Anterior cingulate cortex (tissue), 58 donors: ENCODE measurements around the gene EFCAB11.

Experiments
- DNase-seq, 58 donors: peaks; one replicate each; lab custom pipeline; 2025; lab: John Stamatoyannopoulos, UW

The EFCAB11 gene

DNA sequence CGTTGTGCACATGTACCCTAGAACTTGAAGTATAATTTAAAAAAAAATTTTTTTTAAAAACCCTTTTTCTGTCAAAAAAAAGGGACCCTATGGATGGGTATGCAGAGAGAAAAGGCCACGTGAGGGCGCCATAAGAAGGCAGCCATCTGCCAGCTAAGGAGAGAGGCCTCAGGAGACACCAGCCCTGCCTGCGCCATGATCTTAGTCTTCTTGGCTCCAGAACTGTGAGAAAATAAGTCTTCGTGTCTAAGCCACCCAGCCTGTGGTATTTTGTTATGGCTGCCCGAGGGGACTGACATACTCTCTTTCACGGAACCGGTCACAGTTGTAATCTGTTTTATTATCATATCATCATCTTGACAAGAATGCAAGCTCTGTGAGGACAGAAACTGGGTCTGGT is 174.8 kb downstream of the EFCAB11 start:
- no peak for DNase-seq

DNA sequence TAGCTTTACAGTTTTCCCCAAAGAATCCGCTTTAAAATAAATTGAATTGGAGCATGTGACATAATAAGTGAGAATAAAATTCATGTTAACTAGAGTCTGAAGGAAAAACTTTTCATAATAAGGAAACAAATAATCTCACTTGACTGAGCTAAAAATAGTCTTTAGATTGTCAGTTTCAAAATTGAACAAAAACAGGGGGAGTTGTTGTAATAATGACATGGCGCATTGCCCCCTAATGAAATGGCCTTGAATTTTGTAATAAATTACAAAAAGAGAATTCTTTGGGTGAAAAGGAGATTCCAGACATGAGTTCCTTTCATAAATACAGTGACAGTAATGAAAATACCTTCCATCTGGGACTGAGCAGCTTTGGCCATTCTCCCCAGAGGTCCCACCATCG is 178.6 kb downstream of the EFCAB11 start:
- DNase-seq = no peak

DNA sequence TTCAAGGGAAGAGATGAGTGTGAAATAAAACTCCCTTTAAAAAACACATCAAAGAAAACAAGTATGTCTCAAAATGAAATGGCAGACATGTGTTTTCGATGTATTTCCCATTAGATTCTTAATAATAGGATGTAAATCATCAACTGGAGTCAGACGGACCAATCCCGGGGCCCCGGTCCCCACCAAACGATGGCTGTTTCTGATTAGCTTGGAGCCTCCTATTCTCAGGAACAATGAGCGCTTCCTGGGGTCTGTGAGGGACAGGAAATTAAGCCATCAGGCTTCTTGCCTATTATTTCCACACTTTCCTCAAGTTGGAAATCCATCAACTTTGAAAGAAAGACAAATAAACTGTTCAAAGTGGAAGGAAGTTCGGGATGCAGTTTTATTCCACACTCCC is 179.4 kb downstream of the EFCAB11 start:
- no peak for DNase-seq

DNA sequence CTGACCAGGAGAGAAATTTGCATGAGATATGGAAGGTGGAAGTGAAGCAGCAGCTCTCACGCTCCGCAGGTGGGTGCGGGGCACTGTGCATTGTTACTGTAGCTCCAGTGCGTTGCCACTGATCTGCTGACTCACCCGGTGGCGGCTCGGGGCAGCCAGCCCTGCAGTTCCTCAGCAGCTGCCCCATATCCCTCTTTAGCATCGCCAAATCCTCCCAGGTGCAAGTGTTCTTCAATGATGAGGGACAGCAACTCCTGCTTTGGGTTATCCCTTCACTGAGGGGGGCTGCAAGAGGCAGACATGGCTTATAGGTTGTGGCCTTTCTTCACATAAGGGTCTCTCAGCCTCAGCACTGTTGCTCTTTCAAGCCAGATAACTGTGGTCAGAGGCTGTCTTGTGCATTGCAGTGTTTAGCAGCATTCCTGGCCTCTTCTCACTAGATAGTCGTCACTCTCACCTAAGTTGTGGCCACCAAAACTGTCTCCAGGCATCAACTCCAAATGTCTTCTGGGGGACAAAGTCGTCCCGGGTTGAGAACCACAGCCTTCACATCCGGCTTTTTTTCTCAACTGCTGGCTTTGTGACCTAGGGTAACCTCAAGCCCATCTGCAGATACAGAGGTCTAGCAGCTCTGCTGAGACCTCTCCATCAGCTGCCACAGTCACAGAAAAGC is 180.8 kb downstream of the EFCAB11 start:
- DNase-seq = peak in 2 of 58 donors; percentile 6 to 9

DNA sequence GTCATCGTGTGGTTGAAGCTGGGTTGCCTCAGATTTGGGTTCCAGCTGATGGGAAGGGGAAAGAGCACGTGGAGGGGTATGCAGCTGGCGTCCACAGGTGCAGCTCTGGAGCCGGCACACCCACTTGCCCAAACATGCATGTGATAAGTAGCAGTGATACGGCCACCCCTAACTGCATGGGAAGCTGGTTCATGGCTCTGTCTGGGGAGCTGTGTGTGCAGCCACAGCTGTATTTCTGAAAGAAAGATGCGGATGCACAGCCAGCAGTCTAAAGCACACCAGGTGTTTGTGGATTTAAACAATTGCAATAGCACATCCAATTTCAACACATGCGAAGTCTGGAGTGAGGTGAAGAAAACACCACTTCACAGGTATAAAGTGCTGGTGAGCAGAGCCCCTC is 181.4 kb downstream of the EFCAB11 start:
- no peak for DNase-seq

DNA sequence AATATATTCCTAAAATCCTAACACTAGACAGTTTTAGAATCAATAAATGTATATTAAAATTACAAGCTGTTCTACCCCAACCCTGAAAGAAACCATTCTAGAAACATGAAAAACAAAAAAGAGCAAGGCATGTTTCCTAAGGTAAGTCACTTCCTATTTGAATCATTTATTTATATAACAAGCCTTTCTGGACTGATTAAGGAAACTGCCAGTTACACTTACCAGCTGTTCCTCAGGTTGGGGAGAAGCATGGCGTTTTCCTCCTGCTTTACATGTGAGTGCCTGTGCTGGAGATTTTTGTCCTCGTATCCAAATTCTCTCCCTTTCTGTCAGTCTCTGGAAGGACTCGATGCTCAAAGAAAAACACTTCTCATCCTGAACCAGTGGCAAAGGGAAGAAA is 183.3 kb downstream of the EFCAB11 start:
- DNase-seq = no peak

DNA sequence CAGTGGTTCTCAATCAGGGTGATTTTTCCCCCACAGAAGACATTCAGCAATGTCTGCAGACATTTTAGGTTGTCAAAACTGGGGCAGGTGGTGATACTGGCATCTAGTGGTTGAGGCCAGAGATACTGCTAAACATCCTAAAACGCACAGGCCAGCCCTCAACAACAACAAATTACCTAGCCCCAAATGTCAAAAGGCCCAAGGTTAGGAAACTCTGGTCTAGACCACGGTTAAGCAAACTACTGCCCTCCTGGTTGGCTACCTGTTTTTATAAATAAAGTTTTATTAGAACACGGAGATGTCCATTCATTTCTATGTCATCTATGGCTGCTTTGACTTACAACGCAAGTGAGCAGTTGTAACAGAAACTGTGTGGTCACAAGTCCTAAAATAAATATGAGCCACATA is 186.7 kb downstream of the EFCAB11 start:
- peak in 3 of 58 donors; percentile 2 to 9 (median 4) for DNase-seq

DNA sequence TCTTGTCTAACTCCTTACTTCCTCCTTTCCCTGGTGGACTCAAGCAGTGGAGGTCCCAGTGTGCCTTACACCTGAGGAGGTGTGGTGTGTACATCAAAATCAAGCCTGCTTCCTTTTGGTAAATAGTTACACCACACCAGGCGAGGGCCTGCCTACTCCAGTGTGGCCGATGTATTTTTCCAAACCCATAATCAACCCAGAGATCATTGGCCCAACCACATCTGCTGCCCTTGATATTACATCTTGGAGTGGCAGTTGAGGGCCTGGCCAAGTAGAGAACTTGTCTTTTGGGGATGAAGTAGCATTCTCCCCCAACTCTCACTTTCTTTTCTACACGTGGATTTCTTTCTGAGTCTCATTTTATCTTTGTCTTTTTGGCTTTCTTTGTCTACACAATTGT is 187.4 kb downstream of the EFCAB11 start:
- DNase-seq = no peak

DNA sequence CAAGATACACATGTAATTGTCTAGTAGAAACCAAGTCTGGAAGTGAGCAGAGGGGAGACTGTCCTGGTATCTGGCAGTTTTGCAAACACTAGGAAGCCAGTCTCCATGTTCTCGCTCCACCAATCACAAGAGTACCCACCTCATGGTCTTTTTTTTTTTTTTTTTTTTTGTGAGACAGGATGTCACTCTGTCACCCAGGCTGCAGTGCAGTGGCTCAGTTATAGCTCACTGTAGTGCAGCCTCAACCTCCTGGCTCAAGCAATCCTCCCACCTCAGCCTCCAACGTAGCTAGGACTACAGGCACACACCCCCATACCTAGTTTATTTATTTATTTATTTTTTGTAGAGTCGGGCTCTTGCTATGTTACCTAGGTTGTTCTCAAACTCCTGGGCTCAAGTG is 189.2 kb downstream of the EFCAB11 start:
- DNase-seq = no peak

DNA sequence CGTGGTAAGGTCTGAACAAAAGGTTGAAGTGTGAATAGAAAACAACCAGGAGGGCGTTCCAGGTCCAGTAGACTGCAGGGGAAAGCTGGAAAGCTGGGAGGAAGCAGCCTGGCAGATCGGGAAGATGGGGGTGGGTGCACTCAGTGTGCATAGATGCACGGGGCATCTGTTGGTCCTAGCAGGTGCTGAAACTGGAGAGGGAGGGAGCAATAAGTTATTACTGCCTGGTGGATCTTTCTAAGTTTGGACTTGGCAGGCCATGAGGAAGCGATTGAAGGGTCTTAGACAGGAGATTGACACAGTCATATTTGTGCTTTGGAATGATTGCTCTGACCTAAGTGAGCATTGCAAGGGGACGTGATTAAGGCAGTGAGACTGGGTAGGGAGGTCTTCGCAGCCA is 194.4 kb downstream of the EFCAB11 start:
- DNase-seq = no peak

DNA sequence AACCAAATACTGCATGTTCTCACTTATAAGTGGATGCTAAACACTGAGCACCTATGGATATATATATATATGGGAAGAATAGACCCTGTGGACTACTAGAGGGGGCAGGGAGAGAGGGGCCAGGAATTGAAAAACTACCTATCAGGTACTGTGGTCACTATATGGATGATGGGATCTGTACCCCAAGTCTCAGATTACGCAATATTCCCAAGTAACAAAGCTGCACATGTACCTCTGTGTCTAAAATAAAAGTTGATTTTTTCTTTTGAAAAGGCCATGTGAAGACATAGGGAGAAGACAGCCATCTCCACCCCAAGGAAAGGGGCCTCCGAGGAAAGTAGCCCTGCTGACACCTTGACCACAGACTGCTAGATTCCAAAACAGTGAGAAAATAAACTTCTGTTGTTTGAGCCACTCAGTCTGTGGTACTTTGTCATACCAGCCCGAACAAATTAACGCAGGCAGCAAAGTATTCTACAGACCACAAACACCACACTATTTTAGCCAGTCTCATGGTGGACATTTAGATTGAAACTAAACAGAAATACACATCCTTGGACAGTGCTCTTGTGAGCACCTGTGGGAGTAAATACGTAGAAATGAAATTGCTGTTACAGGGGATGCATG is 197.1 kb downstream of the EFCAB11 start:
- DNase-seq = no peak

DNA sequence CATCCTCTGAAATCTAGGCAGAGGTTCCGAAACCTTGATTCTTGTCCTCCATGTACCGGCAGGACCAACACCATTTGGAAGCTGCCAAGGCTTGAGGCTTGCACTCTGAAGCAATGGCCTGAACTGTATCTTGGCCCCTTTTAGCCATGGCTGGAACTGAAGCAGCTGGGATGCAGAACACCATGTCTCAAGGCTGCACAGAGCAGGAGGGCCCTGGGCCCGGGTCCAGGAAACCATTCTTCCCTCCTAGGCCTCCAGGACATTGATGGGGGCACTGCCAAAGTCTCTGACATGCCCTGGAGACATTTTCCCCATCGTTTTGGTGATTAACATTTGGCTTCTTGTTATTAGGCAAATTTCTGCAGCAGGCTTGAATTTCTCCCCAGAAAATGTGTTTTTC is 198.7 kb downstream of the EFCAB11 start:
- no peak for DNase-seq

DNA sequence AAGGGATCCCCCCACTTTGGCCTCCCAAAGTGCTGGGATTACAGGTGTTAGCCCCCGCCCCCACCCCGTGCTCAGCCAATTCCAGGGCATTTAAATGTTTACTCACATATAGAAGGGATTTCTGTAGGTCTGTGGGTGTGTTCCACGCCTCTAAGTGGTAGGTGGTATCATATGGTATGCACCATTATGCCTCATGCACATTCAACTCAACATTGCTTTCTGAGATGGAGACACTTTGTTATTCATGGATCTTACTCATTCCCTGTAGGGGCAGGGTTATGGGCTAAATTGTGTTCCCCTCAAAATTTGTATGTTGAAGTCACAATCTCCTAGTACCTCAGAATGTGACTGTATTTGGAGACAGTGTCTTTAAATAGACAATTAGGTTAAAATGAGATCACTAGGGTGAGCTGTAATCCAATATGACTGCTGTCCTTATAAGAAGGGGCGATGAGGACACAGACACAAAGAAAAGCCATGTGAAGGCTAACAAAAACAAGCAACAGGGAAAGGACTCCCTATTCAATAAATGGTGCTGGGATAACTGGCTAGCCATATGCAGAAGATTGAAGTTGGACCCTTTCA is 200.6 kb downstream of the EFCAB11 start:
- no peak for DNase-seq

DNA sequence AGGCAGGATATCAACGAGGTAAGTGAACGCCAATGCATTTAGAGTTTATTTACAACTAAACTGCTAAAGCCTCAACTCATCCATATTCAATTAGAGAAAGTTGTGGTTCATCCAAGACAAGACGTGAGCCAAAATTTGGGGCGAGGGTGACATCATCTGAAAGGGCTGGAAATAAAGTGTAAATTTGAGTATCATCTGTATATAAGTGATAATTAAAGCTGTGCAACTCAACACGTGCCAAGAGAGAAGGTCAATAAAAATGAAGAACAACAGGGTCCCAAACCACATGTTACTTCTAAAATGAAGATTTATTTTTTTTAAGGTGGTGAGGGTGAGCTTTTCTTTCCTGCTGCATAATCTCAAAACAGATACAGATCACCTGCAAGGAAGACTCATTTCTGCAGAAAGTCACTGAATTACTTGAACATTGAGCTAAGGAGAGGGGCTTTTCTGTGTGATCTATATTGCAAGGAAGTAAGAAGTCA is 203.6 kb downstream of the EFCAB11 start:
- peak in 1 of 58 donors; percentile 18 for DNase-seq

DNA sequence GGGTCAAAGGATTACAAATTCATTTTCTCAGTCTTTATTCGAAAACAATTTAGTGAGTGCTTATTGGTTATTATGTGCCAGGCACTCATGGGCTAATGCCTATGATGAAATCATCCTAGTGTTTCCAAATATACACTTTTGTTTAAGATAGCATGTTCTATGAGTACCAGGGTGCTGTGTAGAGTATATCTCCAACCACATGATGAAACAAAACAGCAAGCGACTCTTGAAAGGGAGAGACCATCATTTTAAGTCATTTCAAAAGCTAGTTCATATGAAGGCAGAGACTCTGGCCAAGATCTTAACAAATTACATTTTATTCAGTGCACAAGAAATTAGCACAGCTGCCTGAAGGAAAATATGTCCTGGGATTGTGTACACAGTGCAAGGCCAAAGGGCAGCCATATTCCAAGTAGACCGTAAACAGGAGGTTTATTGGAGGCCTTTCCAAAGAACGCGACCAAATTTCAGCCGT is 204.2 kb downstream of the EFCAB11 start:
- no peak for DNase-seq

DNA sequence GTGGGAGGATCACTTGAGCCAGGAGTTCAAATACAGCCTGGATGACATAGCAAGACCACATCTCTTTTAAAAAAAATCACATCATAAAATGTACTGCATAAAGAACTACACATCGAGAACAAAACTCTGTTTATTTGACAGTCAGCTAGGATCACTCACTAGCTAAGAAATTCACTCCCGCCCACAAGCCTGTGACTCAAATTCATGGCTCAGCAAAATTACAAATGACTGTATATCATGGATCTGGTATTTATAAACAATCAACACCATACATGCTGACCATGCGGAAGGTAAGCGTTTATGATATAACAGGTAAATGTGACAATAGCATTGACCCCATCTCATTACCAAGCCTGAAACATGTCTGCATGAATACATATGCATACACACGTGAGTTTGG is 206.5 kb downstream of the EFCAB11 start:
- no peak for DNase-seq

DNA sequence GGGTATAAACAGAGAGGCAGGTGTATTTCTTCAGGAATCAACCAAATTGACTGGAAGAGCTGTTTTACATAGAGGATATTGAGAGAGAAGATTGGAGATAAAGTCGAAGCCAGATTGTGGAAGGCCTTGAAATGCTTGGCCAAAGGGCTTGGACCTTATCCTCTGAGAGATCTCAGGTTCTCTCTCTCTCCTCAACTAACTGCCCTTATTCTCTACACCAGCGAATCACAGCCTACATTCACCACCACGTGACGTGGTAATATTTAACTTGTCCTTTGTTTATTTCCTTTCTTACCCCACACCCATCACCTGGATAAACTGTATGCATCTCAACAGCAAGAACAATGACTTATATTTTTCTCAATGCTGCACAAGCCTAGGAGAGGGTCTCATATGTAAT is 207.4 kb downstream of the EFCAB11 start:
- no peak for DNase-seq

DNA sequence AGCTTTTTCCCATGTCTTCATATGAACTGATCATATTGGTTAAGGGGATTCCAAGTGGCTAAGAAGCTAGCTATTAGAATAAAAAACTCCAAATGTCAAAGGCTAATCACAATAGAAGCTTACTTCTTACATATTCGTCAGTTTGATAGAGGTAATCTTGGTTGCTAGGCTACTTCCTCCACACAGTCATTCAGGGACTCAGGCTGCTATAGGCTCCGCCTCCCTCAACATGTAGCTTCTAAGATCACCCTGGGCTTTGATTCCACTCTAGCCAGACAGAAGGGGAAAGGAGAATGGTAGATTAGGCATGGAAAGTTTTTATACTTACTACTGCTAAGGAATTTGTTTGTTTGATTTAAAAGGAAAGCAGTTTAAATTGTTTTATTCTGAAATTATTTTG is 207.9 kb downstream of the EFCAB11 start:
- DNase-seq = no peak

DNA sequence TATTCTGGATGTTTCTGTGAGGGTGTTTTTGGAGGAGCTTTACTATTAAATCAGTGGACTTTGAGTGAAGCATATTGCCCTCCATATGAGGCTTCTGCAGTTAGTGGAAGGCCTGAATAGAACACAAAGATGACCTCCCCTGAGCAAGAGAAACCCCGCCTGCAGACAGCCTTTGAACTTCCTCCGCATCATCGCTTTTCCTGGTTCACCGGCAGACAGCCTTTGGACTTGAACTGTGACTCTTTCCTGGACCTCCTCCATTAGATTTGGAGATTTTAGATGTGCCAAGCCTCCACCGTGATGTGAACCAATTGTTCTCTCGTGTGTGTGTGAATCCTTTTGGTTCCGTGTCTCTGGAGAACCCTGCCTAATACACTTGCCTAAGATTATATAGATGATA is 208.4 kb downstream of the EFCAB11 start:
- DNase-seq = no peak
